Transverse colon (tissue), 4 donors: ENCODE results near the gene ALPI. TPM values are rescaled to one million over a fixed set of nuclear protein-coding genes. Genes with fewer than 3 reads are reported as not detected.
"Not testable (repeated sequence)": the region's sequence is repeated elsewhere in the genome, so short reads cannot be mapped to it uniquely, and the experiment has no call there.

ENCODE experiments used
- DNase-seq: peaks from one replicate; pipeline ENCODE4 v3.0.0-alpha.2; 2019
- H3K27ac ChIP-seq, 4 donors: fragments of 200-600 bp; sonication (generic); 2 replicates each; pipeline ENCODE4 v1.5.1; 2016 to 2018; ENCODE audit warnings: inconsistent platforms in 4 of 4
- H3K27me3 ChIP-seq: fragments of 200-600 bp; sonication (generic); 2 replicates; pipeline ENCODE4 v1.5.1; 2017; ENCODE audit warnings: inconsistent platforms
- H3K36me3 ChIP-seq, 4 donors: fragments of 200-600 bp; sonication (generic); 2 replicates each; pipeline ENCODE4 v1.5.1; 2017 to 2019; ENCODE audit warnings: inconsistent platforms in 4 of 4
- H3K4me1 ChIP-seq, 4 donors: fragments of 200-600 bp; sonication (generic); 2 replicates each; pipeline ENCODE4 v1.5.1; 2017 to 2020; ENCODE audit warnings: inconsistent platforms in 4 of 4
- H3K4me3 ChIP-seq, 4 donors: fragments of 200-600 bp; sonication (generic); 1 replicate in 1 of 4; 2 replicates in 3 of 4; pipeline versions ENCODE4 v1.5.1 to v1.6.1; 2017 to 2019; ENCODE audit warnings: inconsistent platforms in 4 of 4
- H3K9me3 ChIP-seq, 2 donors: fragments of 200-600 bp; sonication (generic); 2 replicates each; pipeline ENCODE4 v1.5.1; 2017 to 2019; ENCODE audit warnings: inconsistent platforms in 2 of 2
- EP300 ChIP-seq: sonication (generic); formaldehyde crosslinking; IDR thresholded peaks from one replicate; pipeline ENCODE4 v1.6.1; 2017; ENCODE audit warnings: antibody characterized with exemption, low read depth
- POLR2A ChIP-seq: fragments of 450-650 bp; IDR thresholded peaks from one replicate; pipeline ENCODE4 v1.6.1; 2016; ENCODE audit warnings: antibody characterized with exemption, mild to moderate bottlenecking, moderate library complexity
- POLR2AphosphoS5 ChIP-seq, 3 donors: sonication (generic); formaldehyde crosslinking; IDR thresholded peaks; one replicate each; pipeline ENCODE4 v1.6.1; 2016; ENCODE audit warnings: antibody characterized with exemption in 3 of 3
- WGBS, 2 donors: methylation state at CpG; one replicate each; pipeline ENCODE4 v1.1.5; 2018; ENCODE audit warnings: low coverage in 1 of 2; 5-methylcytosine and 5-hydroxymethylcytosine counted together
- in situ Hi-C, 4 donors: fragments of 200-750 bp; cut with MboI; loops; one replicate each; pipeline versions ENCODE4 v1.15.0 to v1.15.1; 2017; ENCODE audit warnings: low sequenced_read_pairs in 3 of 4, low pct_ligation_motif_present in 1 of 4, low pct_unique_long_range_greater_than_20kb in 1 of 4
- intact Hi-C: fragments of 100-400 bp; cut with DNase I; formaldehyde crosslinking; loops from one replicate; pipeline ENCODE4 v1.15.1; 2023; ENCODE audit warnings: low total_unique reads
- total RNA-seq, 4 donors: library from RNA; depleted of rRNA; stranded (reverse); fragments of >200 nt; gene quantifications; one replicate each; pipeline ENCODE4 v1.1.0, GENCODE V29; 2016
- TF ChIP-seq, protein P1 (sequence below), 5 experiments: fragments of 200-600 bp in 3 of 5; fragments of 450-650 bp in 2 of 5; sonication (generic) in 3 of 5; IDR thresholded peaks; 1 replicate in 2 of 5; 2 replicates in 3 of 5; pipeline ENCODE4 v1.5.1; 2016 to 2017; ENCODE audit warnings: antibody characterized with exemption in 5 of 5, inconsistent platforms in 3 of 5, mild to moderate bottlenecking in 2 of 5, moderate library complexity in 1 of 5

Gene ALPI
- total RNA-seq, 4 donors from 2014 or later = 4.2 to 50.9 (median 25.9) TPM

GRCh38 chr2:232420463-232421188 lies 35.3 kb upstream of the ALPI start:
- H3K9me3 ChIP-seq = peaks cover 0 to 6% of the 10 kb centered on the region in 2 donors
- H3K4me3 ChIP-seq = peak overlapping the region in 3 of 4 donors; percentile 10 to 39 (median 21)
- in situ Hi-C loops (no loop called here), intact Hi-C loops (no loop called here)
- TF ChIP-seq POLR2A = no peak
- TF ChIP-seq EP300 = no peak
- TF ChIP-seq, protein P1, sequence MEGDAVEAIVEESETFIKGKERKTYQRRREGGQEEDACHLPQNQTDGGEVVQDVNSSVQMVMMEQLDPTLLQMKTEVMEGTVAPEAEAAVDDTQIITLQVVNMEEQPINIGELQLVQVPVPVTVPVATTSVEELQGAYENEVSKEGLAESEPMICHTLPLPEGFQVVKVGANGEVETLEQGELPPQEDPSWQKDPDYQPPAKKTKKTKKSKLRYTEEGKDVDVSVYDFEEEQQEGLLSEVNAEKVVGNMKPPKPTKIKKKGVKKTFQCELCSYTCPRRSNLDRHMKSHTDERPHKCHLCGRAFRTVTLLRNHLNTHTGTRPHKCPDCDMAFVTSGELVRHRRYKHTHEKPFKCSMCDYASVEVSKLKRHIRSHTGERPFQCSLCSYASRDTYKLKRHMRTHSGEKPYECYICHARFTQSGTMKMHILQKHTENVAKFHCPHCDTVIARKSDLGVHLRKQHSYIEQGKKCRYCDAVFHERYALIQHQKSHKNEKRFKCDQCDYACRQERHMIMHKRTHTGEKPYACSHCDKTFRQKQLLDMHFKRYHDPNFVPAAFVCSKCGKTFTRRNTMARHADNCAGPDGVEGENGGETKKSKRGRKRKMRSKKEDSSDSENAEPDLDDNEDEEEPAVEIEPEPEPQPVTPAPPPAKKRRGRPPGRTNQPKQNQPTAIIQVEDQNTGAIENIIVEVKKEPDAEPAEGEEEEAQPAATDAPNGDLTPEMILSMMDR (IDR thresholded peaks at IDR 0.05) = no peak
- no peak for TF ChIP-seq POLR2AphosphoS5 (IDR thresholded peaks at IDR 0.05)
- H3K36me3 ChIP-seq = no peaks in the 10 kb centered on the region
- no peak overlapping the region for H3K27ac ChIP-seq
- H3K4me1 ChIP-seq = peaks cover 0 to 30% (median 27%) of the 10 kb centered on the region in 4 donors
- peaks cover 88% of the 10 kb centered on the region for H3K27me3 ChIP-seq
- WGBS, 2 donors = 2% methylated on average over 32 of the region's 79 CpGs; no CpG with 5 or more reads in 1 of the 2 donors
- peak; percentile 47 for DNase-seq

DNA sequence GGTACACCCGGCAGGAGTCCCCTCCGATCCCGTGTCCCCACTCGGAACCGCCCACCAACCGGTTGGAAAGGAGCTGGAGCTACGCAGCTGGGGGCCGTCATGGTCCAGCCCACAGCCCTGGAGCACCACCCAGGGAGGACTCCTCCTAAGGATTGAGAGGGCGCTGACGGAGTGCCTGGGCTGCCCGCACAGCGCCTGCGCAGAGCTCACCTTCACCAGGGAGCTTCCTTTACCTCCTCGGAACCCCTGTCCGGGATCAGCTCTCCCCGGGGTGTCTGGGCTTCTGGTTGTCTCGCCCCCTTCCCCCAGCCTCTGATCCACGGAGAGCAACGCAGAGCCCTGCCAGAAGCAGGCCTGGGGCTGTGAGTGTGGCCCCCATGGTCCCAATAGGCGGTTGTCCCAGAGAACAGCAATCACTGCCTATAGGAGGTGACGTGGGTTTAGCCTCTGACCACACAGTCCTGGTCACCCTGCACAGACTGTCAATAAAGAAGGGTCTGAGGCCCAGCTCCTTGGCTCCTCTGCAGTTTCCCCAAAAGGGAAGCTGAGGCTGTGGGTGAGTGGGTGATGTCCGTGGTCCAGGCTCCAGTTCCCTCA lies 34.7 kb upstream of the ALPI start:
- H3K27me3 ChIP-seq = peaks cover 83% of the 10 kb centered on the region
- peaks cover 0 to 30% (median 27%) of the 10 kb centered on the region in 4 donors for H3K4me1 ChIP-seq
- no peak for DNase-seq
- H3K36me3 ChIP-seq = no peaks in the 10 kb centered on the region
- intact Hi-C loops = no loop called here
- peaks cover 0 to 6% of the 10 kb centered on the region in 2 donors for H3K9me3 ChIP-seq
- 47% methylated on average over 19 of the region's 22 CpGs; no CpG with 5 or more reads in 1 of the 2 donors for WGBS, 2 donors
- TF ChIP-seq EP300 (no peak), POLR2A (no peak), POLR2AphosphoS5 (IDR thresholded peaks at IDR 0.05) (no peak)
- TF ChIP-seq, protein P1 (IDR thresholded peaks at IDR 0.05) = no peak
- H3K27ac ChIP-seq = no peak overlapping the region
- in situ Hi-C loops = no loop called here
- peak overlapping the region in 3 of 4 donors; percentile 10 to 39 (median 21) for H3K4me3 ChIP-seq

- peaks cover 75% of the 10 kb centered on the region for H3K27me3 ChIP-seq
- DNase-seq = no peak
- H3K27ac ChIP-seq = no peak overlapping the region
- in situ Hi-C loops (no loop called here), intact Hi-C loops (no loop called here)
- no peak for TF ChIP-seq POLR2A
- no peak for TF ChIP-seq EP300
- no peak for TF ChIP-seq POLR2AphosphoS5 (IDR thresholded peaks at IDR 0.05)
- no peak overlapping the region for H3K4me3 ChIP-seq
- peaks cover 0 to 30% (median 27%) of the 10 kb centered on the region in 4 donors for H3K4me1 ChIP-seq
- H3K36me3 ChIP-seq = no peaks in the 10 kb centered on the region
- WGBS, 2 donors = 93 to 95% methylated on average over 7 to 10 of the region's 10 CpGs
- H3K9me3 ChIP-seq = peaks cover 0 to 6% of the 10 kb centered on the region in 2 donors
Observed at GRCh38 chr2:232422051-232422450, 33.9 kb upstream of the ALPI start.

DNA sequence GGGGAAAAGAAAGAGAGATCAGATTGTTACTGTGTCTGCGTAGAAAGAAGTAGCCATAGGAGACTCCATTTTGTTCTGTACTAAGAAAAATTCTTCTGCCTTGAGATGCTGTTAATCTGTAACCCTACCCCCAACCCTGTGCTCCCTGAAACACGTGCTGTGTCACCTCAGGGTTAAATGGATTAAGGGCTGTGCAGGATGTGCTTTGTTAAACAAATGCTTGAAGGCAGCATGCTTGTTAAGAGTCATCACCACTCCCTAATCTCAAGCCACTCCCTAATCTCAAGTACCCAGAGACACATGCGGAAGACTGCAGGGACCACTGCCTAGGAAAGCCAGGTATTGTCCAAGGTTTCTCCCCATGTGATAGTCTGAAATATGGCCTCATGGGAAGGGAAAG lies 33.0 kb upstream of the ALPI start:
- H3K4me3 ChIP-seq, H3K9me3 ChIP-seq, H3K36me3 ChIP-seq, H3K27ac ChIP-seq, intact Hi-C loops, in situ Hi-C loops, DNase-seq: not testable (repeated sequence)
- peaks cover 0 to 30% (median 27%) of the 10 kb centered on the region in 4 donors for H3K4me1 ChIP-seq
- H3K27me3 ChIP-seq = peaks cover 74% of the 10 kb centered on the region
- 54% methylated on average over 3 of the region's 3 CpGs; no CpG with 5 or more reads in 1 of the 2 donors for WGBS, 2 donors

DNA sequence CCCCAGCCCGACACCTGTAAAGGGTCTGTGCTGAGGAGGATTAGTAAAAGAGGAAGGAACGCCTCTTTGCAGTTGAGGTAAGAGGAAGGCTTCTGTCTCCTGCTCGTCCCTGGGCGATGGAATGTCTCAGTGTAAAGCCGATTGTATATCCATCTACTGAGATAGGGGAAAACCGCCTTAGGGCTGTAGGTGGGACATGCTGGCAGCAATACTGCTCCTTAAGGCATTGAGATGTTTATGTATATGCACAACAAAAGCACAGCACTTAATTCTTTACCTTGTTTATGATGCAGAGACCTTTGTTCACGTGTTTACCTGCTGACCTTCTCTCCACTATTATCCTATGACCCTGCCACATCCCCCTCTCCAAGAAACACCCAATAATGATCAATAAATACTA lies 32.5 kb upstream of the ALPI start:
- intact Hi-C loops, H3K27ac ChIP-seq, in situ Hi-C loops, DNase-seq, H3K36me3 ChIP-seq, H3K4me3 ChIP-seq, H3K9me3 ChIP-seq: not testable (repeated sequence)
- peaks cover 69% of the 10 kb centered on the region for H3K27me3 ChIP-seq
- peaks cover 0 to 28% (median 26%) of the 10 kb centered on the region in 4 donors for H3K4me1 ChIP-seq
- 55% methylated on average over 7 of the region's 7 CpGs; no CpG with 5 or more reads in 1 of the 2 donors for WGBS, 2 donors
